Activated CD4-positive, alpha-beta T cell treated with anti-CD3 and anti-CD28 coated beads, Interleukin-2, Interleukin-4, amounts not matched to agents 100 ng/mL and 50 ng/mL, durations not matched to agents 16 hours and 8 hours (primary cell): ENCODE data around the gene STK39.

Source experiments
- DNase-seq: peaks from one replicate; pipeline ENCODE4 v3.0.0-alpha.2; 2020; ENCODE audit warnings: low spot score

The STK39 gene

GRCh38 chr2:168085801-168086361 lies 161.5 kb downstream of the STK39 start:
- DNase-seq, result no peak

DNA sequence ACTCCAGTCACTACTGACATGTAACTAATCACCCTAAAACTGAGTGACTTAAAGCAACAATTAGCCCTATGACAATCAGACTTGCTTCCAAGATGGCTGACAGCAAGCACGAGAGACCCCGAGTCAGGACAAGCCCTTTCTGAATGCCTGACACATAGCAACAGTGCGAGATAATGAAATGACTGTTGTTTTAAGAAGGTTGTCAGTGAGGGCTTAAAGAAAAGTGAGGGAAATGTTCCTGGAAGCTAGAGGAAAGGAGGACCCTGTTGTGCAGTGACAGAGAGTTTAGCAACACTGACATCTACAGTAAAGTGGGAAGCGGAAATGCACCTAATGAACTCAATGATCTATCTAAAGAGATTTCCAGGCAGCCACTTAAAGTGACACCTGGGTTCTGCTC lies 163.1 kb downstream of the STK39 start:
- DNase-seq, result no peak

DNA sequence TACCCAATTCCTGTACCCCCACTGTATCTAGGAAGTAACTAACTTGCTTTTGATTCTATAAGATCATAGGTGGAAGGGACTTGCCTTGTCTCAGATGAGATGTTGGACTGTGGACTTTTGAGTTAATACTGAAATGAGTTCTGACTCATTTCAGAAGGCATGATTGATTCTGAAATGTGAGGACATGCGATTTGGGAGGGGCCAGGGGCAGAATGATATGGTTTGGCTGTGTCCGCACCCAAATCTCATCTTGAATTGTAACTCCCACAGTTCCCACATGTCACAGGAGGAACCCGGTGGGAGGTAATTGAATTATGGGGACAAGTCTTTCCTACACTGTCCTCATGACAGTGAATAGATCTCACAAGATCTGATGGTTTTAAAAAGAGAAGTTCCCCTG lies 165.9 kb downstream of the STK39 start:
- DNase-seq, result peak; percentile 51

GRCh38 chr2:168079236-168079635 lies 168.2 kb downstream of the STK39 start:
- DNase-seq, result no peak

GRCh38 chr2:168076731-168077130 lies 170.7 kb downstream of the STK39 start:
- no peak for DNase-seq

DNA sequence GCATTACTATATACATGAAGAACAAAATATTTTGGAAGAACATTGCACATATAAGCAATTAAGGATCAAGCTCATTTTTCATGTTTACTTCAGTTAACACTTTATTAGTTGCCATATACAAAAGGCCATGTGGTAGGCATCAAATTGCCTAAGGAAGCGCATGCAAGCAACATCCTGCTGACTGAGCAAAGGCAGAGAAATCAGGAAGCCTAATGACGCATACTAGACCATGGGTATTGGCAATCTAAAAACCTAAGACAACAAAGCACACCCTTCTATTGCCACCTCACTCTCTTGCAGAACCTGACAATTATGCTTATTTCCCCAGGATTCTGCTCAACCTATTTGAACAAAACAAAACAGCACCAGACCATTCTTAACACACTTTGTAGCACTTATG lies 171.9 kb downstream of the STK39 start:
- no peak for DNase-seq

GRCh38 chr2:168072626-168073303 lies 174.6 kb downstream of the STK39 start:
- DNase-seq, result no peak

GRCh38 chr2:168064011-168064998 lies 183.1 kb downstream of the STK39 start:
- DNase-seq, result no peak

- no peak for DNase-seq
Observed at GRCh38 chr2:168062936-168063335, 184.5 kb downstream of the STK39 start.

GRCh38 chr2:168062054-168062453 lies 185.3 kb downstream of the STK39 start:
- DNase-seq, result no peak

DNA sequence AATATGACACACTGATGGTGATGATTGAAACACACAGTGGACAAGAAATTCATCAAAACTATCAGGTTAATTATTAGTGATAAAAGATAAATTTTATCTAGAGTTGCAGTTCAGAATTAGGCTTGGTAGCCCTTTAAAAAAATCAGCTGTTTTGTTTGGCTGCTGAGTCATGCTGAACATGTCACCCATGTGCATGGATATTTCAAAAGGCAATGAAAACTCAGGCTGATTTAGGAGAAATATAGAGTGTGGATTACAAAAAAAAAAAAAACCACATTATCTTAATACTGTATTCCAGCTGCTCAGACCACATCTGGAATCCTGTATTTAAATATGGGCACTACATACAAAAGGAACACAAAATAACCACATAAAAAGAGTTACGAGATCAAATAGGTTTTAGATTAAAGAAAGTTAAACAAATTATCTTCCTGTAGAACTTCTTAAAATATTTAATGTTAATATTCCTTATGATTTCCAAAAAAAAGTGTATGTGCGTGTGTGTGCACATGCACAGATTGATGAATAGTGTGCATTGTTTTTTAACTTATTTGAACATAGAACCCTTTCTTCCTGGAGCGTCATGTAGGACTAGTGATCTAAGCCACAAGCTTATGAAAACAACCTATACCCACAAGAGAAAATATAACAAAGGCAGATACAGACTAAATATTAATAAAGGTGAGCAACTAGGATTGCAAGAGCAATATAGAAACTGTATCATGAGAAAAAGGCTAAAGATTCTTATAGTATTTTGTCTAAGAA lies 186.2 kb downstream of the STK39 start:
- DNase-seq, result no peak

- DNase-seq, result no peak
Observed at GRCh38 chr2:168059758-168060157, 187.6 kb downstream of the STK39 start.

GRCh38 chr2:168058675-168059074 lies 188.7 kb downstream of the STK39 start:
- no peak for DNase-seq

GRCh38 chr2:168056242-168056787 lies 191.1 kb downstream of the STK39 start:
- no peak for DNase-seq

- DNase-seq, result no peak
Observed at GRCh38 chr2:168054657-168055056, 192.7 kb downstream of the STK39 start.

DNA sequence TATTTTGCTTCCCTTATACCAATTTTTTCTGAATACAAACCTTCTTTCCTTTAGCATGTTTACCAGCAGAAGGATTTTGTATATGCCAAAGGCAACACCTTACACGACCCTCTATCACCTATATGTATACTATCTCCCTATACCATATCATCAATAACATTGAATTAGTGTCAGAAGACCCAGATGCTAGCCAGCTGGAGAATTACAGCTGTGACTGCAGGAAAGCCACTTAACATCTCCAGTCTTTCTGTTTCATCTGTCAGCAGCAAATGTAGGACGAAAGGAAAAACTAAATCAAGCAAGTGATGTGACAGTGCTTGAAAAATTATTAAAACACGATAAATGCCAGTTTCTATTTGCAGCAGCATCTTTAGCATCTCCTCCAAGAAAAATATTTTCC lies 193.7 kb downstream of the STK39 start:
- no peak for DNase-seq

GRCh38 chr2:168052773-168053172 lies 194.6 kb downstream of the STK39 start:
- DNase-seq, result no peak

DNA sequence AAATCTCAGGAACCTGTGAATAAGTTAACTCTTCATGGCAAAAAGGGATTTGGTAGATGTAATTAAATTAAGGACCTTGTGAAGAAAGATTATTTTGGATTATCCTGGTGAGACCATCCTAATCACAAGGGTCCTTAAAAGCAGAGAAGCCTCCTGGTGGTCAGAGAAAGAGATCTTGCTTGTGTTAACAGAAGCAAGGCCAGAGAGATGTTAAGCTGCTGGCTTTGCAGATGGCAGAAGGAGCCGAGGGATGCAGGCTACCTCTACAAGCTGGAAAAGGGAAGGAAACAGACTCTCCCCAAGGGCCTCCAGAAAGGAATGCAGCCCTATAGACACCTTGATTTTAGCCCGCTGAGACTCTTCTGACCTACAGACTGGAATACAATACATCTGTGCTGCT lies 197.0 kb downstream of the STK39 start:
- DNase-seq, result no peak

DNA sequence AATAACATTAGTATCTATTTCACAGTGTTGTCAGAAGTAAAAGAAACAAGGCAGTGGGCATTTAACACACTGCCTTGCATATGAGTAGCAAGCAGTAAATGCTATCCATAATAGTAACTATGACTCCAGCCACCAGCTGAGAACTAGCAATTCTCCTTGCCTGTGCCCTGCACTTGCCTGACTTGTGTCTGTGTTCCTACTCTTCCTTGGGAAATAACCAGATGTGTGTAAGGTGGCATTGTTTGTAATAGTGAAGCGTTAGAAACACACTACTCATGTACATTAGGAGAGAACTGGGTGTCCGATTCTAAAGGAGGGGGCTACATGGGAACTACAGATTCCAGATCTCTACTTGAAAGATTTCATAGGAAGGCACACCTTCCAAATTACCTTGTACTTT lies 197.8 kb downstream of the STK39 start:
- DNase-seq, result no peak

DNA sequence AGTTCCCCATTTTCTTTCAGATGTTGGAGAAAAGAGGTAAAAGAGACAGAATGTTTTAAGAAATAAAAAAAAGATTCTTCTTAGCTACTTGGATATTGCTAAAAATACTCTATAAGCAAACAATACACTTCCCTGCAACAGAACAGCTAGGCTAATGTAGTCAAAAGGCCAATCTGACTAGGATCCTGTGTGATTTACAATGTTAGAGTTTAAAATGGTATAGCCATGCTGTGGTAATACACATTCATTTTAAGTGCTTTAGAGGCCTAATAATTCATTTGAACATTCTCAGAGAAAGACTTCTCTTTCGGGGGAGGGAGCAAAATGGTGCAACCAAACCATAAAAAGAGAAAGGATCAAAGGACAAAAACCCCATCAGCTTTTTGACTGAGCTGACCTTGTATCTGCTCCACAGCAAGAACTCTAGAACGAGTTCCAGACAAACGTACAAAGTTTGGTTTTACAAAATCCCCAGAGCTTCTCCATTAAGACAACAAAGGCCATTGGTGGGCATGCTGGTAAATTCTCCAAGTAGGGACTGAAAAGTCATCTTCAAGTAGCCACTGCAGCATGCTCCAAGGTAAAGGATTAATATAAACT lies 200.2 kb downstream of the STK39 start:
- no peak for DNase-seq

GRCh38 chr2:168044579-168044978 lies 202.8 kb downstream of the STK39 start:
- no peak for DNase-seq

GRCh38 chr2:168044176-168044575 lies 203.2 kb downstream of the STK39 start:
- no peak for DNase-seq
